ENCODE data around the gene SYMPK.
"Not testable (repeated sequence)": the region's sequence is repeated elsewhere in the genome, so short reads cannot be mapped to it uniquely, and the experiment has no call there.

Gene SYMPK

DNA sequence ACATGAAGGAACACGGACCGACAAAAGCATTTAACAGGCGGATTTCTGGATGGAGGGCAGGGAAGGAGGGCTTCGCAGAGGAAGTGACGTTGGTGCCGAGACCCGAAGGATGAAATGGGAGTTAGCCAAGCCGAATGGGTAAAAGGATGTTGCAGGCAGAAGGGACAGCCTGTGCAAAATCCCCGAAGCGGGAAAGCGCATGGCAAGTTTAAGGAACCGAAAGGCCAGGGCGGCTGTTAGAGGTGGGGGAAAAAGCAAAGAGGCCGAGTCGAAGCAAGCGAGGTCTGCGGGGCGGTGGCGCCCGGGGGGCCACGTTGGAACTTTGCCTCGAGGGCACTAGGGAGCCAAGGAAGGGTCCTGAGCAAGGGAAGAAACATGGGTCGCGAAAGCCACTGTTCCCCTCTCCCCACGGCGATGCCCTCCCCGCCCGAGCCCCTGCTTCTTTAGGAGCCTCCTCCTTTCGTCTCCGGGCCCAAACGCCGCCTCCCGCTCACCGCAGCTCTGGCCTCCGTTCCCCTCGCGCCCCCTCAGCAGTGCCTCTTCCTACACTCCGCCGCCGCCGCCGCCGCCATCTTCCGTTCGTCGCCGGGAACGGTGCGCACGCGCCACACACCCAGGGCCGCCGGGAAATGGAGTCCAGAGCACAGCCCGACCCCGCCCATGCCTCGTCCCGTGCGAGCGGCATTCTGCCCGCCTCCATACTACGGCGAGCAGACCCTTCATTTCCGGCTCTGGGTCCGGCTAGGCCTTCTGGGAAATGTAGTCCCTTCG, at the start of gene SYMPK:
Gene SYMPK (minus strand): TSS at position 584 of the 771 bp plus-strand sequence. CDS start 8,652 bp downstream, outside the sequence.
- DNase-seq: peak; percentile 98 to 100 (median 99)
- intact Hi-C loops (cut with DNase I): loop anchor here (2.0 kb wide), 1 partner anchor 24 kb away; the partner anchor contains the start of gene IRF2BP1

DNA sequence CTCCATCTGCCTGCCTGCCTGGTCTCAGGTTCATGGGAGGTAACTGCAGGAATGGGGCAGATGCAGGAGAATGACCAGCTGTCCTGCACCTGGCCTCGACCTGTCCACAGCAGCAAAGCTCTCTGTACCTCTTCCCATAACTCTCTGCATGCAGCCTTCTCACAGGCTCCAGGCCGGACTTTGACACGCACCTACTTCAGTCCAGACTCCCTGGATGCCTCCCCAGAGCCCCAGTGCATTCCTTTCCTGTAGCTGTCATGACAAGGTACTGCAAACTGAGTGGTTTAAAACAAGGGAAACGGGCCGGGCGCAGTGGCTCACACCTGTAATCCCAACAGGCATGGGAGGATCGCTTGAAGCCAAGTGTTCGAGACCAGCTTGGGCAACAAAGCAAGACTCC, 48.3 kb upstream of the SYMPK start:
- no peak for DNase-seq
- intact Hi-C loops (cut with DNase I): no loop called here

DNA sequence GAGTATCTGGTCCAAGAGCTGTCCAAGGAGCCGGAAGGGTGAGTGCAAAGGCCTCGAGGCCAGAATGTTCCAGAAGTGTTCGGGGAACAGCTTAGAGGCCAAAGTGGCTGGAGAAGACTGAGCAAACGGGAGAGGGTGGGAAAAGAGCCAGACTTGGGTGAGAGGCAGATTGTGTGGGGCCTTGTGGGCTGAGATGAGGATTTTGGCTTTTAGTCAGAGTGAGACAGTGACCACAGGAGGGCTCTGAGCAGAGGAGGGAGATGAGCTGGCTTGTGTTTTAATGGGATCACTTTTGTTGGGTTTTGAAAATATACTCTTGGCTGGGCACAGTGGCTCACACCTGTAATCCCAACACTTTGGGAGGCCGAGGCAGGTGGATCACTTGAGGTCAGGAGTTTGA, 46.0 kb upstream of the SYMPK start:
- DNase-seq: peak in 1 of 42 donors; percentile 37
- intact Hi-C loops (cut with DNase I): no loop called here

DNA sequence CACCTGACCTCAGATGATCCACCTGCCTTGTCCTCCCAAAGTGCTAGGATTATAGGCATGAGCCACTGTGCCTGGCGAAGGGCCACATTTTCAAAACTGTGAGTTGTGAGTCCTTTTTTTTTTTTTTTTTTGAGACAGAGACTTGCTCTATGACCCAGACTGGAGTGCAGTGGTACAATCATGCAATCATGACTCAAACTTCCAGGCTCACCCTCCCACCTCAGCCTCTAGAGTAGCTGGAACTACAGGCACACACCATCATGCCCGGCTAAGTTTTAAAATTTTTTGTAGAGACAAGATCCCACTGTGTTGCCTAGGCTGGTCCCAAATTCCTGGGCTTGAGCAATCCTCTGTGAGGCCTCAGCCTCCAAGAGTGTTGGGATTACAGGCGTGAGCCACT, 43.3 kb upstream of the SYMPK start:
- intact Hi-C loops (cut with DNase I): no loop called here
- DNase-seq: no peak

DNA sequence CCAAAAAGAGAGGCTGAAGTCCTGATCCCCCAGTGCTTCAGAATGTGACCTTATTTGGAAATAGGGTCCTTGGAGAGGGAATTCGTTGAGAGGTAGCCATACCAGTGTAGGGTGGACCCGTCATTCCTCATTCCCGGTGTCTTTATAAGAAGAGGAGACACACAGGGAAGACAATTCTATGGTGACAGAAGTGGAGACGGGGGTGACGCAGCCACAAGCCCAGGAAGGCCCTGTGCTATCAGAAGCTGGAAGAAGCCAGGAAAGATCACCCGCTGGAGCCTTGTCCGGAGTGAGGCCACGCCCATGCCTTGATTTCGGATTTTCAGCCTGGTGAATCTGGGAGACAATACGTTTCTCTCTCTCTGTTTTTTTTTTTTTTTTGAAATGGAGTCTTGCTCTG, 42.1 kb upstream of the SYMPK start:
- no peak for DNase-seq
- intact Hi-C loops (cut with DNase I): no loop called here

DNA sequence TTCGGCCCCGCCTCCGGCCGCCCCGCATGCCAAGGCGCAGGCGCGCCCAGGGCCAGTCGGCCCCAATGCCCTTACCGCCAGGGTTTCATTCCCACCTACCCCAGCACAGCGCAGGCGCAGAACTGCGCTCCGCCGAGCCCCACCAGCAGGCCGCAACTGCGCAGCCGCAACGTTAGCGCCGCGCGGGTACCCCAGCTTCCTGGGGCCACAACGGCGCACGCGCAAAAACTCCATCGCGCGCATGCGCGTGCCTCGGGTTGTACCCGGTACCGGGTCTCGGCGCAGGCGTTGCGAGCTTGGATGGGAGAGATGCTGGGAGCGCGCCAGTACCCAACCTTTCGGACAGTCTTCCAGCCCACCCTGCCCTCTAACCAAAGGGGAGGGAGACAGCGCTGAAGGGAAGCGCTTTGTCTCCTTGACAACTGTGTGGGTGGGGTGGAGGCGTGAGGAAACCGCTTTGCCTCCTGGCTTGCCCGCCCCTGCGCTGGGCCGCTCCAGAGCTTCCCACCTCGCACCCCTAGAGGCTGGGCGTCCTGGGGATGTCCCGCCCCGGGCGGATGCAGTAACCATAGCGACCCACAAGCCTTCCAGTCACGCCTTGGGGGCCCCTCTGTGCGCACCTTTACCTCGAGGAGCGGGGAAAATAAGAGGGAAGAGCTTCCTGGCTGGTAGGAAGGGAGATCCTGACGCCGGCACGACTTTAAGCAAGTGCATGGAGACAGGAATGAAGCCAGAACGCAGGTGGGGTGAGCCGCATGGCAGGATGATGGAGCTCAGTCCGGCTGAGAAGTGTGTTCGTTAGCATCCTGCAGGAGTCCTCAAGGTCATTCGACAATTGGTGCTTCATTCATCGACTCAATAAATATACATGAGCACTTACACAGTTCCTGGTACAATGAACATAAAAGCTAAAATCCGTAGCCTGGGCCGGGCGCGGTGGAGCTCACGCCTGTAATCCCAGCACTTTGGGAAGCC, 40.0 kb upstream of the SYMPK start:
- DNase-seq: peak; percentile 88 to 99 (median 97)
- intact Hi-C loops (cut with DNase I): loop anchor here (1.0 kb wide), 1 partner anchor 17 kb away; the partner anchor contains the start of gene IRF2BP1

DNA sequence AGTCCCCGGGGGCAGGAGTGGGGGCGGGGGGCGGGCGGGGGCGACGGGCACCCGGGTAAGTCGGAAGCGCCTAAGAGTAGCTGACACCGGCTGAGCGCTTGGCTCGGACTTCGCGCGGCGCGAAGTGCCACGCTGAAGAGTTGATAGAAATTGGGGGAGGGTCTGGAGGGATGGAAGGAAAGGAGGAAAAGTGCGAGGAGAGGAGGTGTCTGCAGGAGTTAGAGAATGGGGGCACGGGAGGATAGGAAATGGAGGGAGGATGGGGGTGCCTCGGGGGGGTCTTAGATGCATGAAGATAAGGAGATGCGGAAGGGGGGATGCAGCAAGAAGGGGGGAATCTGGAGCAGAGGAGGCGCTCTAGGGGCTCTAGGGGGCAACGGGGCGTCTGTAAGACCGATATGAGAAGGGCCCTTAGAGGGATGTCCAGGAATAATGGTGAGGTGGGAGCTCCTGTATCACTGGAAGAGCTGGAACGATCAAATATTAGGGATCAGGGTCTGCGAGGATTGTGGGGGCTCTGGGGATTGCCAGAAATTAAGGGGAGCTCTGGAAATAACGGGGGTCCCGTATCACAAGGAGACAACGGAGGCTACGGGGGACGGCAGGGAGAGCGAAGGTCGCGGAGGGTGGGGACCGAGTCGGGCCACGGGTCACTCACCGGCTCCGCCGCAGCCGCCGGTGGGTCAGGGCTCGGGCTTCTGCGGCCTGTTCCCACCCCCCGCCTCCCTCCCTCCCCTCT, 39.1 kb upstream of the SYMPK start, which contains the start of gene MYPOP:
Gene MYPOP (minus strand): TSS at position 702 of the 739 bp plus-strand sequence. CDS start 840 bp downstream, outside the sequence.
- DNase-seq: no peak
- intact Hi-C loops (cut with DNase I): loop anchor here (1.0 kb wide), 1 partner anchor 16 kb away; the partner anchor contains the start of gene IRF2BP1

DNA sequence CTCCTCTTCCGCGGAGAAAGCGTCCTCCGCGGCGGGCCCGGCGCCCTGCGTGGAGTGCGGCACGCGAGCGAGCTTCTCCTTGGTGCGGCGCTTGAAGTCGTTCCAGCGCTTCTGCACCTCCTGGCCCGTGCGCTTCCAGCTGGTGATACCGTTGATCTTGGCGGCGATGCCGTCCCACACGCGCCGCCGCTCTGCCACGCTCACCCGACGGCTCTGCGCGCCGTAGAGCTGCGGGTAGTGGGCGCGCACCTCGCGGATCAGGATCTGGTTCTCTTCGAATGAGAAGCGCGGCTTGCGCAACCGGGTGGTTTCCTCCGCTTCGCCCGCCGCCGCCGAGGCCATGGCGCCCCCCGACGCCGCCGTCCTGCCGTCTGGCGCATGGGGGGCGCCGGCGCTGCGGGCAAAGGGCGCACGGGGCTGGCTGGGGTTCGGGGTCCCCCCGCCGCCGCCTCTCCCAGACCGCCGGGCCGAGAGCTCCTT, 38.5 kb upstream of the SYMPK start:
- DNase-seq: peak in 23 of 42 donors; percentile 16 to 63 (median 41)
- intact Hi-C loops (cut with DNase I): no loop called here

DNA sequence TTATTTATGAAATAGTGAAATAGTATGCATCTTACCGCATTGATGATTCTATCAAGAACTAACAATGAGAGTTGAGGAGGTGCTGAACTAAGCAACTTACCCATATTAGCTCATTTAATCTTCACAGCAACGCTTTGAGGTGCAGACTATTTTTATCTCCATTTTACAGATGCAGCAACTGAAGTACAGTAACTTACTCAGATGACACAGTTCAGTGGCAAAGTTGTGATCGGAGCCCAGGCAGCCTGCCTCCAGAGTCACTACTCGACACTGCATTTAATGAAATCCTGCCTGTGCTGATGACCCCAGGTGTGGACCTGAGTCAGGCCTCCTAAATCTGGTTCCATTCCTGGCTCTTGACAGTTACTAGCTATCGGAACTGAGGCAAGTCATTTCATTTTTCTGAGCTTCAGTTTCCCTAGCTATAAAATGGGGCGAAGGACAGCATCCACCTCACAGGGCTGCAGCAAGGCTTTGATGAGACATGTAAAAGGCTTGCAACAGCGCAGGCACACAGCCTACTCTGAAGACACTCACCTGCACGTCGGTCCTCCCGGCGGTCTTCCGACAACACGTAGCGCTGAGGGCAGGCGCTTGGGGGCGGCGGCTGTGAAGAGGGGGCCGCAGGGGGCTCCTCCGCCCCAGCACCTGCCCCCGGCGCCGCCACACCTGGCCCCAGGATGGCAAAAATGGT, 37.9 kb upstream of the SYMPK start:
- peak in 3 of 42 donors; percentile 22 to 31 (median 25) for DNase-seq
- intact Hi-C loops (cut with DNase I): no loop called here

DNA sequence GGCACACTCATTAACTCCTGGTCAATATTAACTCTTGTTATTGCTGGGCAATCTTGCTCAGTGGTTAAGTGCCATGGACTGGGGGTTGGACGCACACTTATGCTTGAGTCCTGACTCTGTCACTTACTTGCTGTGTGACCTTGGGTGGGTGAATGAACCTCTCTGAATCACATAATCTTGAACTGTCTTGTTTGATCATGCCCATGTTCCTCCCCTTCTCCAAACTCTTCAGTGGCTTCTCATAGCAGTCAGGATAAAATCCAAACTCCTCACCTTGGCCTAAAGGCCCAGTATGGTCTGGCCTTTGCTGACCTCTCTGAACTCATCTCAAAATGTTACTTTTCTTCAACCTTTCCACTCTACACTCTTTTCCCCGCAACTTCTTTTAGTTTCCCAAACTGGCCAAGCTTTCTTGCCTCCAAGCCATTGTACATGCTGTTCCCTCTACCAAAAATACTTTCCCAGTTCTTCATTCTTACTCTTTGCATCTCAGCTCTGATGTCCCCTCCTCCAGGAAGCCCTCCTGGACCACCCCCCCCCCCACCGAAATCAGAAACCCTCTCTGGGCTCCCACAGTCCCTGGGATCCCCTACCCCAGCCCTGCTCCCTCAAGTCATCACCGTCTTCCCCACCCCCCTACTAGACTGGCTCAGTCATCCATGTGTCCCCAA, 37.1 kb upstream of the SYMPK start:
- intact Hi-C loops (cut with DNase I): no loop called here

DNA sequence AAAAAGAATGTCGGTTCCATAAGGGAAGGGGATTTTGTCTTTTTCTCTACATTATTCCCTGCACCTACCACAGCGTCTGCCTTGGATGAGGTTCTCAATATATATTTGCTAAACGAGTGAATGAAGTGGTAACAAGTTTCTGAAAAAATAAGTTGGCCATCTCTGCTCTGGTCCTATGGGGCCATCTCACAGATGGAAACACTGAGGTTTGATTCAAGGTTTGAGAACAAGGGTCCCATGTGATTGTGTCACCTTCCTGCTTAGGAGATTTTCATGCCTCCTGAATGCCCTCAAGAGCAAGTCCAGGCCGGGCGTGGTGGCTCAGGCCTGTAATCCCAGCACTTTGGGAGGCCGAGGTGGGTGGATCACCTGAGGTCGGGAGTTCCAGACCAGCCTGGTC, 36.3 kb upstream of the SYMPK start:
- DNase-seq: no peak
- intact Hi-C loops (cut with DNase I): no loop called here

More for the DNA sequence above, 37.1 kb upstream of the SYMPK start:
- DNase-seq: no peak

DNA sequence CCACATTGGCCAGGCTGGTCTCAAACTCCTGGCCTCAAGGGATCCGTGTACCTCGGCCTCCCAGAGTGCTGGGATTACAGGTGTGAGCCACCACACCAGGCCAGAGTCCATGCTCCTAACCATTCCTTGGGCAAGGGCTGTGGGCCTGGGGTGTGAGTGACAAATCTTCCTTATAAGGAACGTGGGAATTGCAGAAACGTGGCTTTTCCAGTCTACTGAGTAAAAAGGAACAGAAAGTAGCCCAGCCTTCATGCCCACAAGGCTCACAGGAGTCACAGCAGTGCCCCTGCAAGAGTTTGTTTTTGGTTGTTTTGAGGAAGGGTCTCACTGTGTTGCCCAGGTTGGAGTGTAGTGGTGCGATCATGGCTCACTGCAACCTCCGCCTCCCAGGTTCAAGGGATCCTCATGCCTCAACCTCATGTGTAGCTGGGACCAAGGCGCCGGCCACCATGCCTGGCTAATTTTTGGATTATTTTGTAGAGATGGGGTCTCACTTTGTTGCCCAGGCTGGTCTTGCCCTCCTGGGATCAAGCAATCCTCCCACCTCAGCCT, 34.4 kb upstream of the SYMPK start:
- DNase-seq: no peak
- intact Hi-C loops (cut with DNase I): no loop called here

DNA sequence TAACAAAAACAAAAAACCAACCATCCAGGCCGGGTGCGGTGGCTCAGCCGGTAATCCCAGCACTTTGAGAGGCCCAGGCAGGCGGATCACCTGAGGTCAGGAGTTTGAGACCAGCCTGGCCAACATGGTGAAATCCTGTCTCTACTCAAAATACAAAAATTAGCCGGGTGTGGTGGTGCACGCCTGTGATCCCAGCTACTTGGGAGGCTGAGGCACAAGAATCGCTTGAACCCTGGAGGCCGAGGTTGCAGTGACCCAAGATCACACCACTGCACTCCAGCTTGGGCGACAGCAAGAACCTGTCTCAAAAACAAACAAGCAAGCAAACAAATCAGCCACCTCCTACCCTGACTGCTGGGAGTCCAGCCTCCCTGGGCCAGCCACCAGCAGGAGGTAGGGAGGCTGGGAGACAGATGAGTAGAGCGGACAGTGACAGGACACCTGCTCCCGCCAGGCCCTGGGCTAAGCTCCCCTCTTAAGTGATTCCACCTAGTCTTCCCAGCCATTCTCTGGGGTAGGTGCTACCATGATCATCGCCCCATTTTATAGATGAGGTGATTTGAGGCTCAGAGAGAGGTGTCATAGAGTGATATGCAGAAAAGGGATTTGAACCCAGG, 33.1 kb upstream of the SYMPK start:
- DNase-seq; intact Hi-C loops (cut with DNase I): not testable (repeated sequence)

DNA sequence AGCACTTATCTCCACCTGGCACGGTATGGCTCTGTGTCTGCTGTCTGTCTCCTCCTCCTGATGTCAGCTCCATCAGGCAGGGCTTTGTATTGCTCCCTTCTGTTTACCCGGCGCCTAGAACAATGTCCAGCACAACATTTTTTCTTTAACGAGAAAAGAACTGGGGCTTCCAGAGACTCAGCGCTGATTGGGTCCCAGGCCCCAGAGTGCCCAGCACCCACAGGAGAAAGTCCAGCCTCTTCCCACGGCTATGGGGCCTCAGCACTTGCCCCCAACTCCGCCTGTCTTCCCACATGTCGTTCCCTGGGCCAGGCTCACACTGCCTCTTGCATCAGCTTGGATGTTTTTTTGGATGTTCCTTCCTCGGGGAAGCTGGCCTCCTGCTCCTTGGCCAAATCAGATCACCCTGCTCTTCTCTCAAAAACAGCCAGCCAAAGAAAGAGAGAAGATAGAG, 32.6 kb upstream of the SYMPK start:
- no peak for DNase-seq
- intact Hi-C loops (cut with DNase I): no loop called here

DNA sequence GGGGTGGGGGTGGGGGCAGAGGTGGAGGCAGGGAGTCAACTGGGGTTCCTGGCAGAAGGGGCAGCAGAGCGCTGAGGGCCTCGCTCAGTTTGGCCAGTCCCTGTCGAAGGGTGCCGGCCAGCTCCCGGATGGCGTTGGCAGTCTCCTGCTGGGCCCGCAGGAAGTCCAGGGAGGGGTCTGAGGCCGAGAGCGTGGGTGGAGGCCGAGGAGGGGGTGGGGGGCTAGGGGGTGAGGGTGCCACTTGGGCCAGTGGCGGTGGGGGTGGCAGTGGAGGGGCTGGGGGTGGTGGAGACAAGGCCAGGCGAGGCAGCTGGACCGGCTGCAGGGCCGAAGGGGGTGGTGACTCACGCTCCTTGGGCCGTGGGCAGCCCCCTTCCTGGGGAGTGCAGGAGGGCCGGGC, 27.9 kb upstream of the SYMPK start:
- intact Hi-C loops (cut with DNase I): no loop called here
- no peak for DNase-seq

DNA sequence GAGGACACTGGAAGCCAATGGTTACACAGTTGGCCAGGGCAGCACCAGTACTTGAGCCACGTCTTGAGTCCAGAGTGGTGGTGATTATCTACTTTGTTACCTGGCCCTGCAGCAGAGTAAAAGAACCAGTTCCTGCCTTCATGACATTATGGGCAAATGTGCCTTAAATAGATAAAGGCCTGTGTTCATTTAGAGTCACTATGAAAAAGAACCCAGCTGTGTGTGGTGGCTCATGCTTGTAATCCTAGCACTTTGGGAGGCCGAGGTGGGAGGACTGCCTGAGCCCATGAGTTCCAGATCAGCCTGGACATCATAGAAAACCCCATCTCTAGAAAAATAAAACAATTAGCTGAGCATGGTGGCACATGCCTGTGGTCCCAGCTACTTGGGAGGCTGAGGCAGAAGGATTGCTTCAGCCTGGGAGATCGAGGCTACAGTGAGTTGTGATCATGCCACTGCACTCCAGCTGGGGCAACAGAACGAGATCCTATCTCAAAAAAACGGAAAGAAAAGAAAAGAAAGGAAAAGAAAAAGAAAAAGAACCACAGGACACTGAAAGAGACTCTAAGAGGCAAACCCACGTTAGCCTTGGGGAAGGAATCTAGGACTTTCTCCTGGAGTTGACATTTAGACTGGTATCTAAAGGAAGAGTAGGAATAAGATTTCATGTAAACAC, 26.4 kb upstream of the SYMPK start:
- intact Hi-C loops (cut with DNase I): loop anchor here (10.0 kb wide), 1 partner anchor 125 kb away; no protein-coding TSS in a partner anchor
- no peak for DNase-seq

Measured in head of caudate nucleus (tissue), 42 donors.